Choroid plexus epithelial cell (primary cell): ENCODE measurements around the gene PHRF1.

Experiments
- DNase-seq: peaks from one replicate; pipeline ENCODE4 v3.0.0-alpha.2; 2010; ENCODE audit warnings: low read depth
- H3K4me3 ChIP-seq: 2 replicates; pipeline ENCODE4 v1.5.1; 2011; ENCODE audit warnings: low read depth, mild to moderate bottlenecking, control low read depth, low read length, moderate library complexity
- CTCF ChIP-seq: conservative IDR thresholded peaks from 2 replicates; pipeline ENCODE4 v1.5.1; 2011; ENCODE audit warnings: low read depth, mild to moderate bottlenecking, control low read depth, inconsistent platforms, low read length, moderate library complexity

Gene PHRF1

DNA sequence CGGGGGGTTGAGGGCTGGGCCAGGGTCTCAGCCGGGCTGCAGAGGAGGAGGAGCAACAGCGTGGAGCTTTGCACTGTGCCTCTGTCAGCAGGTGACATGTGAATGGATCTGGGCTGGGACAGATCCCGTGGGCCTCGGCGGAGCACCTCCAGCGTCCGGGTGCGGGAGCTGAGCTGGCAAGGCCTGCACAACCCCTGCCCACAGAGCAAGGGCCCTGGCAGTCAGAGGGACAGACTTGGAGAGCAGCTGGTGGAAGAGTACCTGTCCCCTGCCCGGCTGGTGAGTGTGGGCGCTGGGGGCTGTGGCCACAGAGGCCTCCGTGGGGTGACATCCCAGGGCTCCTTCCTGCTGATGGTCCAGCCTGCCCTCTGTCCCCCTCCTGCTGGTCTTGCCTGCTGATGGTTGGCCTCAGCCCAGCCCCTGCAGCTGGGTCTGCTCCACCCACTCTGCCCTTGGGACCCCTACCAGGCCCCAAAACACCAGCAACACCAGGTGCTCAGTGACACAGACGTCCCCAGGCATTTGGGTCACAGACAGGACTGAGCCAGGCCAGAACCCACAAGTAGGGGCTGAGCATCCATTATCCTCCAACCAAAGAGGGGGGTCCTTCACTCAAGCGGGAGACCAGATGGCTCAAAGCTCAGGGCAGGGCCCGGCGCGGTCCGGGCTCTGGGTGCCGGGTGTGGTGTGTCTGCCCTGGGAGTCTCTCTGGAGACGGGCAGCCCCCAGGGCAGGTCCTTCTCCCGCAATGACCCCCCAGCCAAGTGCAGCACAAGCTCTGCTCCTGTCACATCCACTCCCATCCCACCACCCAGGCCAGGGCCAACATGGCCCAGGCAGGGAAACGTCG, 35.5 kb upstream of the PHRF1 start:
- no peak for TF ChIP-seq CTCF
- DNase-seq: no peak
- H3K4me3 ChIP-seq: no peak overlapping the region

- TF ChIP-seq CTCF: no peak
- H3K4me3 ChIP-seq: no peak overlapping the region
- no peak for DNase-seq
These were observed 34.8 kb upstream of the PHRF1 start for GRCh38 chr11:541433-541885.

- no peak for TF ChIP-seq CTCF
- no peak for DNase-seq
- no peak overlapping the region for H3K4me3 ChIP-seq
These were observed 31.5 kb upstream of the PHRF1 start for GRCh38 chr11:544817-545166.

- H3K4me3 ChIP-seq: no peak overlapping the region
- no peak for TF ChIP-seq CTCF
- DNase-seq: no peak
These were observed 31.1 kb upstream of the PHRF1 start for GRCh38 chr11:545171-545570.

- TF ChIP-seq CTCF: no peak
- no peak overlapping the region for H3K4me3 ChIP-seq
- peak; percentile 22 for DNase-seq
These were observed 27.3 kb upstream of the PHRF1 start for GRCh38 chr11:548700-549603.

GRCh38 chr11:550021-550745, 26.1 kb upstream of the PHRF1 start:
- TF ChIP-seq CTCF: no peak
- H3K4me3 ChIP-seq: no peak overlapping the region
- no peak for DNase-seq
